HG03558 (cell line): Measurements from ENCODE around the gene MEI1.

ENCODE experiments used
- ATAC-seq: cut with Tn5 transposase; IDR thresholded peaks from one replicate; pipeline ENCODE4 v1.9.1; 2021; ENCODE audit warnings: moderate number of reproducible peaks; ENCODE audit not compliant: unreplicated experiment; ENCODE audit errors: extremely low read depth

MEI1 gene

DNA sequence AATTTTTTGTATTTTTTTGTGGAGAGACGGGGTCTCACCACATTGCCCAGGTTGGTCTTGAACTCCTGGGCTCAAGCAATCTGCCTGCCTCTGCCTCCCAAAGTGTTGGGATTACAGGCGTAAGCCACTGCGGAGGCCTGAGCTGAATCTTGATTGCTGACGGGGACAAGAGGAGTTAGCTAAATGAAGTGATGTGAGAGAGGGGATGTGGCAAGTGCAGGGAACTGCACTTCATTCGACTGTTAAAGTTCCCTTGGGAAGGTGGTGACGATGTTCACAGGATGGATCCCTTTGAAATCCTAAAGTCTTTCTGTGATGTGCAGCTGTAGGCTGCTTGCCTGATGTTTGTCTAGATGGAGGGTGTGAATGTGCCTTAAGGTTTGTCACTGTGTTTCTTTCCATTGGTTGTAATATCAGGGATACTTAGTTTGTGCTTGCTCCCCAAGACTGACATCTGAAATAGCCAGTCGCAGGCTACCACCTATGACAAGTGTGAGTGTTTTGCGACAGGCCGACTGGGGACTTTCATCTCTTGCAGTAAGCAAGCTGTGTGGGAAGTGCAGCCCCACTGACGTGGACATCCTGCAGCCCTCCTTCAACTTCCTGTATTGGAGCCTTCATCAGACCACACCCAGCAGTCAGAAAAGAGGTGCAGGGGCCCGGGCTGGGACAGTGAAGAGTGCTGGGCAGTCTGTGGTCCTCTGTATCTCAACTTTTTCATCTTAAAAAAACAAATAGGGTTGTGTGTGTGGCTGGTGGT is 81.6 kb downstream of the MEI1 start:
- ATAC-seq = peak; percentile 73

GRCh38 chr22:41781507-41781906 is 82.2 kb downstream of the MEI1 start:
- no peak for ATAC-seq

DNA sequence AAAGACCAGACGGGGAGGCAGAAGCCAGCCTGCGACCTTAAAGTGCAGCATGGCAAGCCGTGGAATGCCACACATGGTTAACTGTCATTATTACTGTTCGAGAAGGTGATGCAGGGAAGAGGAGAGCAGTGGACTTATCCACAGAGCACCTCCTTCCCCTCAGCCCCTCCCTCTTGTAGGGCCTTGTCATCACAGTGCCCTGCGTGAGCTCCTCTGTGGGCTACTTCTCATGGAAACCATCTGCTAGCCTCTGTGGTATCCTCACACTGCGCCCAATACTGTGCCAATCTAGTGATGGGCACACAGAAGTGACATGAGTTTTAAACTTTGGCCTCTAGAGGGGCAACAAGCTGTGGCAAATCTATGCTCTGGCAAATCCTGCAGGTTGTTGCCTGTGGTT is 83.0 kb downstream of the MEI1 start:
- ATAC-seq = no peak

DNA sequence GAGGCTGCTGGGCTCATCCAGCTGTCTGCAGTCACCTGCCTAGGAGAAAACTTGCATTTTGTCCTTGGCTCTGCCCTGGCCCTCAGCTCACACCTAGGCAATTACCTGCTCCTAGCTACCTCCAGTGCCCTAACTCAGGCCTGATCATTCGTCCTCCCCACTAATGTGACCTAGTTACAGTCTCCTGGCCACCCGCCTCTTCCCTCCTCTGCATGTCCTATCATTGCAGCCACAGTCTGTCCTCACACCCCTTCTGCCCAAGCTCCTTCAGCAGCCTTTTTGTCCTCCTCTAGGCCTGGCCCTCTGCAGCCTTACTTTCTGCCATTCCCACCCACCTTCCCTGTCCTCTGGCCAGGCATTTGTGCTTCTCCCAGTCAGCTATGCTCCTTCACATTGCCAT is 83.4 kb downstream of the MEI1 start:
- ATAC-seq = no peak

GRCh38 chr22:41787331-41787730 is 88.0 kb downstream of the MEI1 start:
- no peak for ATAC-seq

DNA sequence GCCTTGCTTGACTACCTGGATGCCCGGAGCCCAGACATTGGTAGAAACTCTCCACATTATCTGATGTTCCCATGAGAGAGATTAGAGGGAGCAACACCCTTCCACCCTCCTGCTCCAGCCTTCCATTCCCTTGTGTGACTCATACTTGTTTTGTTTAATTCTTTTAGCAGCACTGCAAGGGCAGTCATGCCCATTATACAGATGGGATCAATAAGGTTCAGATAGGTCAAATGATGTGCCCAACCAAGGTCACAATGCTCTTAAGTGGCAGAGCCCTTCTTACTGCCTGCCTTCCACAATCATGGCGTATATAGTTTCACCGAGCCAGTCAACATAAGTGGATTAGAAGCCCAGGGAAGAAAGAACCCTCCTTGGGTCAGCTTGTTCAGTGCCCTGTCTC is 94.6 kb downstream of the MEI1 start:
- ATAC-seq = no peak

DNA sequence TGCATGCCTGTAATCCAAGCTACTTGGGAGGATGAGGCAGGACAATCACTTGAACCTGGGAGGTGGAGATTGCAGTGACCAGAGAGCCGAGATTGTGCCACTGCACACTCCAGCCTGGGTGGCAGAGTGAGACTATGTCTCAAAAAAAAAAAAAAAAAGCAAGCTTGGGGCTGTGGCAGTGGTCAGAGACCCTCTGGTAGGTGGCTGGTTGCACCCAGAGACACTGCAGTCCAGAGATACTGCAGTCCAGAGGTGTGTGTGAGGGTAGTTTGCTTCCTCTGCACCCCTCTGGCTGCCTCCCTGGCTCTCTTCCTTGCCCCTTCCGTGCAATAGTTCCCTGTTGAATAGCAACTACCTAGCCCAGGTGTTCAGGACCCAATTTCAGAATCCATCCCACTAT is 99.4 kb downstream of the MEI1 start:
- ATAC-seq = no peak

DNA sequence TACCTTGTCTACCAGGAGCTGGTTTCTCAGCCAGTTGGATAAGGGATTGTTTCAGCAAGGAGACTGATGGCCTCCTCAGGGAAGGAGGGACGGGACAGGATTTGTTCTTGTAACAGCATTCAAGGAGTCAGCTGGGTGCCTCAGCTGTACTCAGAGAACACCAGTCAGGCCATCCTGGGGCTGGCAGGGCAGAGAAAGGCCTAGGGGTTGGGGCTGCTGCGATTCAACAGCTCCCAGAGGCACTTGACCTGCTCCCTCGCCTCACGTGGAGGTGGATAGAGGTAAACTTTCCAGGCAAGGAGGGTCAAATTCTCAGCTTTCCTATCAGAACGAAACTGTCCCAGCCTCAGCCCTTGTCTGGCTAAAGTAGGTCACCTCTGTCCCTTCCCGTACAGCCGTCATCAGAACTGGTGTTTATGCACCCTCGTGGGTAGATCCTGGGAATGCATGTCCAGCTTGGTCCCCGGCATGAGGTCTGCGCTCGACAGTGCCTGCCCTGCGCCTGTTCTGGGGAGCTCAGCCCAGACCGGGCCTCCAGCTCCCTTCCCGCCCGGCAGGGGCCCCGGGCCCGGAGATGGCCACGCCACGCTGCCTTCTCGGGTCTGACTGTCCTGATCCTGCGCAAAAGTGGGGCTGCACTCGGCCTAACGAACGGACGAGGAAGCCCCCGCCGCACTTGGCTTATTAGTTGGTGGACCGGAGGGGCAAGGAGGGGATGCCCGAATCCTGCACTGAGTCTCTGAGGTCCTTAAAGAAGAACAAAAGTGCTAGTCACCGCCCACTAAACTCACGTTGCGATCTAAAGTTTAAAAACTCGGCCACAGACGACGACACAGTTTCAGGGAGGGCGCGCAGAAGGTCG is 100.4 kb downstream of the MEI1 start:
- ATAC-seq = no peak

DNA sequence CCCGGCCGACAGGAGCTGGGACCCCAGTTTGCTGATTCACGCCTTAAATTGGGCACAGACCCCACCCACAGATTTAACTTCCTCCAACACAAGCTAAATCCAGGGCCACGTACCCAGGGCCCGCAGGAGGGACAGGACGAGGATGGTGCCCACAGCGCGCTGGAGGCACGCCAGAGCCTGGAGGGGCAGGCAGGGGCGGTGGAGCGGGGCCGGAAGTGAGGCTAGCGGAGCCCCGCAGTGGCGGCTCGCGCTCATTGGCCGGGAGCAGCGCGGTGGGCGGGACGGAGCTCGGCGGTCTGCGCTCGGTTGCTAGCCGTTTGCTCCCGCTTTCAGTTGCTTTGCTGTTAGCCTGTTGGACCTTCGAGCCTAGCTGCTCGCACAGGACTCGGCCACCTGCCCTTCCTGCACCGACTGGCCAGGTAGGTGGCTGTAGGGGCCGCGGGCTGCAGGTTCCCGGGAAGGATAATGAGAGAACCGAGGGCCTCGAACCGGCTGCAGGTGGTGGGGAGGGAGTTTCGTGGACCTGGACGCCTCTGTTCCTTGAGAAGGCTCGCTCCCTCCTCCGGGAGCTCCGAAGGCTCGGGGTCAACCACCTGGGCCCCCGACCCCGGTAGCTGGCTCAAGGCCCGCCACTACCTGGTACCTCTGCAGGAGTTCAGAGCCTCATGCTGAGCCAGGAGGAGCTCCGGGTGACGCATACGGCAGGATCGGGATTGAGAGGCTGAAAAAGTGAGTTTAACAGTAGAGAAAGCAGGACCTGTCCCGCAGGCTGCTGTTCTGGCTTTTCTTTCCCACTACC is 101.2 kb downstream of the MEI1 start, which contains the start of gene CCDC134:
CCDC134 (plus strand) TSS at position 332 of the 799 bp plus-strand sequence. CDS start 8,212 bp downstream, outside the sequence.
- ATAC-seq = peak; percentile 86

GRCh38 chr22:41801147-41801819 is 102.0 kb downstream of the MEI1 start:
- no peak for ATAC-seq

GRCh38 chr22:41801886-41802285 is 102.6 kb downstream of the MEI1 start:
- ATAC-seq = no peak

DNA sequence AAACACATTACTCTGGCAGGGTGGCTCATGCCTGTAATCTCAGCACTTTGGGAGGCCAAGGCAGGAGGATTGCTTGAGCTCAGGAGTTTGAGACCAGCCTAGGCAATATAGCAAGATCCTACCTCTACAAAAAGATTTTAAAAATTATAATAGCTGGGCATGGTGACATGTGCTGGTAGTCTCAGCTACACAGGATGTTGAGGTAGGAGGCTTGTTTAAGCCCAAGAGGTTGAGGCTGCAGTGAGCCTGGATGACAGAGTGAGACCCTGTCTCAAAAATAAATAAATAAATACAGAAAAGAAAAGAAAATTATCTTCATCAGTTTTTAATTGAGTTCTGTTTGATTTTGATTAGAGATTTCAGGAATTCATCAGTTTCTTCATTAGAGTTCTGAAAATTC is 106.3 kb downstream of the MEI1 start:
- no peak for ATAC-seq

DNA sequence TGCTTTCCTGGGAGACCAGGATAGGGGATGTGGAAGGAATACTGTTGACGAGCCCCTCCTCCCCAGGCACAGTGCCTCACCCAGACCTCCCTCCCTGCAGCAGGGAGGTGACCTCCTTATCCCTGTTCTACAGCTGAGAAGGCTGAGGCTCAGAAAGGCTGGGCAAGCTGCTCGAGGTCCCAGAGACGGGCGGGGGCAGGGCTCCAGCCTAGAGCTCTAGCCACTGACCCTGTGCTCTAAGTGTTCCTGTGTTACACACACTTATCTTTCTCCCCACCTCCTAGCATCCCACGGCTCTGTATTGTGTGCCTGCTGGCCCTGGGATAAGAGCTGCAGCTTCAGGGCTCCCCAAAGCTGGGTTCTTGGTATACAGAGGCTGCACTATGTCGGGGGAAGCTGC is 109.1 kb downstream of the MEI1 start:
- no peak for ATAC-seq

DNA sequence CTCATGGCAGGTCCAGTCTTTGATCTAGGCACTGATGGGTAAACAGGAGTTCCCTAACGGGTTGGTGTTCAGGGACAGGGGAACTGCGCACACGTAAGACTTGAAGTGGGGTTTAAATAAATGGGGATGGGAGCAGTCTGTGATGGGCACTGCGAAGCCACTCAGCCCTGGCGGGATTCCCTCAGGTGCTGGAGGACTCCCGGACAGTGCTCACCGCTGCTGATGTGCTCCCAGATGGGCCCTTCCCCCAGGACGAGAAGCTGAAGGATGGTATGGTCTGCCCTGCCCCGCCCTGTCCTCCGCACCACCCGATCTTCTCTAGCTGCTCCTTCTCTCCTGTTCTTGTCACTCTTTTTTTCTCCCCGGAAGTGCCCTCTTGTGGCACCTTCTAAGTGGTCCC is 110.7 kb downstream of the MEI1 start:
- ATAC-seq = no peak

DNA sequence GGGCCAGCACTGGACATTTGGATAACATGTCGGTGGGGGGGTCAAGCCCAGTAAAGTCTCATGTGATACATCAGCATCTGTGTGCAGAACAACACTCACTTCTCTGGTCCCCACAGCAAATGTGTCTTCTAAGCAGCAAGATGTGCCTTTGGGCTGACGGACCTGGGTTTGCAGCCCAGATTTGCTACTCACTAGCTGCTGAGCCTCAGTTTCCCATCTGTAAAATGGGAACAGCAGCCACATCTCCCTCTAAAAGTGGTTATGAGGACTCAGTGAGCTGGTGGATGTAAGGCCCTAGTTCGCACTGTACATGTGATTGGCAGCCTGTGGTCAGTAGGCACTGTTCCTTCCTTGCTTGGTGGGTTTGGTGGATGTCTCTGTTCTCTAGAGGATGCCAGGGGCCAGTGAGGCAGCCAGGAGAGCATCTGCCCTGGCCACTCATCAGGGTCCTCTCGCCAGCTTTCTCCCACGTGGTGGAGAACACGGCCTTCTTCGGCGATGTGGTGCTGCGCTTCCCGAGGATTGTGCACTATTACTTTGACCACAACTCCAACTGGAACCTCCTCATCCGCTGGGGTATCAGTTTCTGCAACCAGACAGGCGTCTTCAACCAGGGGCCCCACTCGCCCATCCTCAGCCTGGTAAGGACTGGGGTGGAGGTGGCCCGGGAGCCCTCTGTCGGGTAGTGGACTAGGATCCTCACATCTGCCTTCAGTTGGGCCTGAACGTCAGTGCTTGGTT is 113.7 kb downstream of the MEI1 start:
- ATAC-seq = no peak

GRCh38 chr22:41813726-41814410 is 114.6 kb downstream of the MEI1 start:
- ATAC-seq = no peak

DNA sequence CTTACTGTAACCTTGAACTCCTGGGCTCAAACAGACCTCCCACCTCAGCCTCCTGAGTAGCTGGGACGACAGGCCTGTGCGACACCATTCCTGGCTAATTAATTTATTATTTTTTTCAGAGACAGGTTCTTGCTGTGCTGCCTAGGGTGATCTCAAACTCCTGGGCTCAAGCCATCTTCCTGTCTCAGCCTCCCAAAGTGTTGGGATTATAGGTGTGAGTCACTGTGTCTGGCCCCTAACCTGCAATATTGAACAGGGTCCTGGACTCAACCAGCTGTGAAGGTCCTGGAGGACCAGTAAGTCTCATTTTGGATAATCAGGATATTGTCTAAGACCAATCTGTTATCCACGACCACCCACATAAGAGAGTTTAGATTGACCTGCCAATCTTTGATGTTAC is 116.4 kb downstream of the MEI1 start:
- no peak for ATAC-seq

GRCh38 chr22:41816241-41816640 is 116.9 kb downstream of the MEI1 start:
- no peak for ATAC-seq

GRCh38 chr22:41816871-41817270 is 117.6 kb downstream of the MEI1 start:
- ATAC-seq = no peak
